Amygdala (tissue), 56 donors: ENCODE data around the gene GPRC5B.

ENCODE experiments used
- DNase-seq, 56 donors: peaks; one replicate each; lab custom pipeline; 2025; lab: John Stamatoyannopoulos, UW

The GPRC5B gene

GRCh38 chr16:19898924-19899604 is 14.4 kb upstream of the GPRC5B start:
- peak in 9 of 56 donors; percentile 3 to 61 (median 5) for DNase-seq

GRCh38 chr16:19898166-19898565 is 13.5 kb upstream of the GPRC5B start:
- no peak for DNase-seq

- DNase-seq: no peak
Observed at GRCh38 chr16:19896951-19897350, 12.3 kb upstream of the GPRC5B start.

- DNase-seq: no peak
Observed at GRCh38 chr16:19894586-19894985, 9.9 kb upstream of the GPRC5B start.

- DNase-seq: no peak
Observed at GRCh38 chr16:19892902-19893301, 8.3 kb upstream of the GPRC5B start.

- no peak for DNase-seq
Observed at GRCh38 chr16:19890901-19891300, 6.3 kb upstream of the GPRC5B start.

GRCh38 chr16:19888834-19889233 is 4.2 kb upstream of the GPRC5B start:
- DNase-seq: no peak

- DNase-seq: peak in 51 of 56 donors; percentile 13 to 90 (median 66)
Observed at GRCh38 chr16:19886073-19886941, 1.7 kb upstream of the GPRC5B start.

- DNase-seq: peak in 18 of 56 donors; percentile 19 to 76 (median 51)
Observed at GRCh38 chr16:19885451-19886072, 914 bp upstream of the GPRC5B start.

- DNase-seq: peak in 10 of 56 donors; percentile 27 to 71 (median 45)
Observed at GRCh38 chr16:19883966-19884485, 622 bp downstream of the GPRC5B start.

- peak in 53 of 56 donors; percentile 41 to 96 (median 73) for DNase-seq
Observed at GRCh38 chr16:19883296-19883965, 1.2 kb downstream of the GPRC5B start.

GRCh38 chr16:19882646-19883045 is 2.0 kb downstream of the GPRC5B start:
- DNase-seq: peak in 21 of 56 donors; percentile 11 to 72 (median 44)

- DNase-seq: peak in 42 of 56 donors; percentile 14 to 75 (median 42)
Observed at GRCh38 chr16:19882186-19882585, 2.5 kb downstream of the GPRC5B start.

- DNase-seq: peak in 1 of 56 donors; percentile 42
Observed at GRCh38 chr16:19881783-19882182, 2.9 kb downstream of the GPRC5B start.

GRCh38 chr16:19881028-19881427 is 3.6 kb downstream of the GPRC5B start:
- no peak for DNase-seq

- DNase-seq: peak in 23 of 56 donors; percentile 19 to 67 (median 46)
Observed at GRCh38 chr16:19879241-19879792, 5.3 kb downstream of the GPRC5B start.

- peak in 4 of 56 donors; percentile 35 to 64 (median 47) for DNase-seq
Observed at GRCh38 chr16:19878757-19879156, 5.9 kb downstream of the GPRC5B start.

GRCh38 chr16:19876501-19877059 is 8.1 kb downstream of the GPRC5B start:
- DNase-seq: peak in 8 of 56 donors; percentile 20 to 62 (median 28)

GRCh38 chr16:19875900-19876299 is 8.7 kb downstream of the GPRC5B start:
- peak in 1 of 56 donors; percentile 34 for DNase-seq
